Stomach smooth muscle (tissue), 2 donors: ENCODE data around the gene PTPRZ1.

ENCODE experiments used
- H3K27ac ChIP-seq: one replicate; pipeline ENCODE4 v1.7.0; 2013; ENCODE audit warnings: mild to moderate bottlenecking, low read length, inconsistent platforms
- H3K27me3 ChIP-seq, 2 donors: one replicate each; pipeline ENCODE4 v1.7.0; 2013; ENCODE audit warnings: low read length in 2 of 2; ENCODE audit not compliant: insufficient read depth in 2 of 2, control insufficient read depth in 1 of 2
- H3K36me3 ChIP-seq, 2 donors: one replicate each; pipeline ENCODE4 v1.7.0; 2013; ENCODE audit warnings: low read length in 2 of 2; ENCODE audit not compliant: control insufficient read depth in 2 of 2, insufficient read depth in 2 of 2
- H3K4me1 ChIP-seq: one replicate; pipeline ENCODE4 v1.7.0; 2013; ENCODE audit warnings: low read length; ENCODE audit not compliant: control insufficient read depth, insufficient read depth
- H3K4me3 ChIP-seq, 2 donors: one replicate each; pipeline ENCODE4 v1.7.0; 2013; ENCODE audit warnings: low read length in 2 of 2
- H3K9ac ChIP-seq, 2 donors: one replicate each; pipeline ENCODE4 v1.7.0; 2013; ENCODE audit warnings: low read length in 2 of 2, mild to moderate bottlenecking in 1 of 2
- H3K9me3 ChIP-seq, 2 donors: one replicate each; pipeline ENCODE4 v1.7.0; 2013; ENCODE audit warnings: low read length in 2 of 2; ENCODE audit not compliant: control insufficient read depth in 2 of 2
- donor health status: healthy.
- donor health status: Pancreatic carcinoma.

The PTPRZ1 gene

GRCh38 chr7:121924269-121925186, 51.6 kb downstream of the PTPRZ1 start:
- no peaks in the 10 kb centered on the region for H3K36me3 ChIP-seq
- no peaks in the 10 kb centered on the region for H3K9me3 ChIP-seq
- no peak overlapping the region for H3K4me3 ChIP-seq
- H3K4me1 ChIP-seq: no peaks in the 10 kb centered on the region
- H3K9ac ChIP-seq: no peak overlapping the region
- H3K27ac ChIP-seq: no peak overlapping the region
- H3K27me3 ChIP-seq: no peaks in the 10 kb centered on the region

- Histone ChIP-seq H3K27me3 (no peaks in the 10 kb centered on the region), H3K27ac (no peak overlapping the region), H3K4me3 (no peak overlapping the region), H3K4me1 (no peaks in the 10 kb centered on the region), H3K9ac (no peak overlapping the region), H3K9me3 (no peaks in the 10 kb centered on the region), H3K36me3 (no peaks in the 10 kb centered on the region)
These were observed 58.4 kb downstream of the PTPRZ1 start for GRCh38 chr7:121931149-121931902.

- H3K36me3 ChIP-seq: no peaks in the 10 kb centered on the region
- no peaks in the 10 kb centered on the region for H3K9me3 ChIP-seq
- H3K27ac ChIP-seq: no peak overlapping the region
- no peak overlapping the region for H3K9ac ChIP-seq
- H3K4me1 ChIP-seq: no peaks in the 10 kb centered on the region
- no peaks in the 10 kb centered on the region for H3K27me3 ChIP-seq
- no peak overlapping the region for H3K4me3 ChIP-seq
These were observed 59.8 kb downstream of the PTPRZ1 start for GRCh38 chr7:121932768-121933167.

GRCh38 chr7:121936951-121937623, 64.1 kb downstream of the PTPRZ1 start:
- H3K9me3 ChIP-seq: no peaks in the 10 kb centered on the region
- H3K9ac ChIP-seq: no peak overlapping the region
- no peaks in the 10 kb centered on the region for H3K36me3 ChIP-seq
- no peak overlapping the region for H3K4me3 ChIP-seq
- H3K27ac ChIP-seq: no peak overlapping the region
- H3K27me3 ChIP-seq: no peaks in the 10 kb centered on the region
- no peaks in the 10 kb centered on the region for H3K4me1 ChIP-seq

- H3K9ac ChIP-seq: no peak overlapping the region
- H3K9me3 ChIP-seq: no peaks in the 10 kb centered on the region
- no peaks in the 10 kb centered on the region for H3K4me1 ChIP-seq
- H3K36me3 ChIP-seq: no peaks in the 10 kb centered on the region
- H3K27me3 ChIP-seq: no peaks in the 10 kb centered on the region
- no peak overlapping the region for H3K27ac ChIP-seq
- no peak overlapping the region for H3K4me3 ChIP-seq
These were observed 65.6 kb downstream of the PTPRZ1 start for GRCh38 chr7:121938429-121938996.

GRCh38 chr7:121940918-121941317, 68.0 kb downstream of the PTPRZ1 start:
- Histone ChIP-seq H3K27me3 (no peaks in the 10 kb centered on the region), H3K4me3 (no peak overlapping the region), H3K4me1 (no peaks in the 10 kb centered on the region), H3K9ac (no peak overlapping the region), H3K36me3 (no peaks in the 10 kb centered on the region), H3K27ac (no peak overlapping the region), H3K9me3 (no peaks in the 10 kb centered on the region)

GRCh38 chr7:121941830-121942229, 68.9 kb downstream of the PTPRZ1 start:
- Histone ChIP-seq H3K9me3 (no peaks in the 10 kb centered on the region), H3K27ac (no peak overlapping the region), H3K9ac (no peak overlapping the region), H3K36me3 (no peaks in the 10 kb centered on the region), H3K27me3 (no peaks in the 10 kb centered on the region), H3K4me1 (no peaks in the 10 kb centered on the region), H3K4me3 (no peak overlapping the region)

- no peaks in the 10 kb centered on the region for H3K27me3 ChIP-seq
- H3K4me1 ChIP-seq: no peaks in the 10 kb centered on the region
- H3K27ac ChIP-seq: no peak overlapping the region
- H3K9ac ChIP-seq: no peak overlapping the region
- no peaks in the 10 kb centered on the region for H3K36me3 ChIP-seq
- no peaks in the 10 kb centered on the region for H3K9me3 ChIP-seq
- H3K4me3 ChIP-seq: no peak overlapping the region
These were observed 72.1 kb downstream of the PTPRZ1 start for GRCh38 chr7:121945066-121945465.

GRCh38 chr7:121945480-121946236, 72.7 kb downstream of the PTPRZ1 start:
- H3K4me1 ChIP-seq: no peaks in the 10 kb centered on the region
- no peaks in the 10 kb centered on the region for H3K9me3 ChIP-seq
- no peaks in the 10 kb centered on the region for H3K36me3 ChIP-seq
- H3K9ac ChIP-seq: no peak overlapping the region
- H3K27ac ChIP-seq: no peak overlapping the region
- H3K4me3 ChIP-seq: no peak overlapping the region
- H3K27me3 ChIP-seq: no peaks in the 10 kb centered on the region

GRCh38 chr7:121953164-121953563, 80.2 kb downstream of the PTPRZ1 start:
- Histone ChIP-seq H3K9ac (no peak overlapping the region), H3K36me3 (no peaks in the 10 kb centered on the region), H3K9me3 (no peaks in the 10 kb centered on the region), H3K27ac (no peak overlapping the region), H3K4me3 (no peak overlapping the region), H3K4me1 (no peaks in the 10 kb centered on the region), H3K27me3 (no peaks in the 10 kb centered on the region)
